ENCODE results near the gene IL10RB. TPM values are rescaled to one million over a fixed set of nuclear protein-coding genes. Genes with fewer than 3 reads are reported as not detected.

The IL10RB gene
- total RNA-seq, 4 donors from 2014 or later, result 13.1 to 23.7 (median 20.5) TPM

DNA sequence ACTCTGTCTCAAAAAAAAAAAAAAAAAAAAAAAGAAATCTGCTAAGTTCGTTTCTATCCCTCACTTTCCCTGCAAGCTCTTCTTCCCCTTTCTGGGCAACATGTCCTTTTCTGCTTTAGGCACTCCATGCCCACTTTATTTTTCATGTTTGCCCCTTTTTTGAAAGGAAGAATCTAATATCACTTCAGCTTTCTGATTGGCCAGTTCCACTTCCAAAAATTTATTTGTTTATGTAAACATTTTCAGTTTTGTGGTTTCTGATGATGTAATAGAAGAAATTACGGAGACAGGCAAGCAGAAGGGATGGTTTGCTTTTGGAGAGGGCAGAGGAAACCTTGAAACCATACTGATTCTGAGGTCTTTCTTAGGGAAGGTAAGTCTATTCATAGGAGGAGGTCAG lies 73.8 kb downstream of the IL10RB start:
- Histone ChIP-seq H3K27me3 (no peaks in the 10 kb centered on the region), H3K4me3 (no peak overlapping the region), H3K4me1 (peaks cover 0 to 15% (median 0%) of the 10 kb centered on the region in 3 donors), H3K27ac (no peak overlapping the region), H3K36me3 (peaks cover 0 to 57% of the 10 kb centered on the region in 2 donors), H3K9me3 (no peaks in the 10 kb centered on the region)
- no peak for TF ChIP-seq EP300 (IDR thresholded peaks at IDR 0.05)
- ATAC-seq, result no peak
- 40 to 42% methylated on average over 1 to 2 of the region's 2 CpGs for WGBS, 2 donors (ENCODE audit: low coverage in 1 of 2)

DNA sequence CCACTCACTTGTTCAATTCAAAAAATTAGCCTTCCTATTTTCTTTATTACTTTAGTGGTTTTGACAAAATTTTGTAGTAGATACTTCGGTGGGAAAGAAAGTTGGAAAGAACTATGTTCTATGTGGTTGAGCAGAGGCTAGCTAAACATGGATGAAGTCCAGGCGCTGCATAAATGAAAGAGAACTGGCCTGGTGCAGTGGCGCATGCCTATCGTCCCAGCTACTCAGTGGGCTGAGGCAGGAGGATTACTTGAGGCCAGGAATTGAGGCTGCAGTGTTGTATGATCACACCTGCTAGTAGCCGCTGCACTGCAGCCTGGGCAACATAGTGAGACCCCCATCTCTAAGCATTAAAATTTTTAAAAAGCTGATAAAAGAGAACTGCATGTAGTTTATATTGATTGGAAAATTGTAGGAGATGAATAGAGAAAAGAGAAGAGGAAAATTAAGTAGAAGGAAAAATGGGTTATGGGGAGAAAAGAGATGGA lies 79.6 kb downstream of the IL10RB start:
- WGBS, 2 donors (ENCODE audit: low coverage in 1 of 2), result 84 to 94% methylated on average over 3 to 5 of the region's 5 CpGs
- ATAC-seq, result no peak
- Histone ChIP-seq H3K4me3 (no peak overlapping the region), H3K36me3 (peaks cover 0 to 91% of the 10 kb centered on the region in 2 donors), H3K27me3 (no peaks in the 10 kb centered on the region), H3K9me3 (no peaks in the 10 kb centered on the region), H3K27ac (no peak overlapping the region), H3K4me1 (no peaks in the 10 kb centered on the region)
- TF ChIP-seq EP300 (IDR thresholded peaks at IDR 0.05), result no peak
- TF ChIP-seq, protein P1, sequence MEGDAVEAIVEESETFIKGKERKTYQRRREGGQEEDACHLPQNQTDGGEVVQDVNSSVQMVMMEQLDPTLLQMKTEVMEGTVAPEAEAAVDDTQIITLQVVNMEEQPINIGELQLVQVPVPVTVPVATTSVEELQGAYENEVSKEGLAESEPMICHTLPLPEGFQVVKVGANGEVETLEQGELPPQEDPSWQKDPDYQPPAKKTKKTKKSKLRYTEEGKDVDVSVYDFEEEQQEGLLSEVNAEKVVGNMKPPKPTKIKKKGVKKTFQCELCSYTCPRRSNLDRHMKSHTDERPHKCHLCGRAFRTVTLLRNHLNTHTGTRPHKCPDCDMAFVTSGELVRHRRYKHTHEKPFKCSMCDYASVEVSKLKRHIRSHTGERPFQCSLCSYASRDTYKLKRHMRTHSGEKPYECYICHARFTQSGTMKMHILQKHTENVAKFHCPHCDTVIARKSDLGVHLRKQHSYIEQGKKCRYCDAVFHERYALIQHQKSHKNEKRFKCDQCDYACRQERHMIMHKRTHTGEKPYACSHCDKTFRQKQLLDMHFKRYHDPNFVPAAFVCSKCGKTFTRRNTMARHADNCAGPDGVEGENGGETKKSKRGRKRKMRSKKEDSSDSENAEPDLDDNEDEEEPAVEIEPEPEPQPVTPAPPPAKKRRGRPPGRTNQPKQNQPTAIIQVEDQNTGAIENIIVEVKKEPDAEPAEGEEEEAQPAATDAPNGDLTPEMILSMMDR (IDR thresholded peaks at IDR 0.05), result no peak
- no peak for TF ChIP-seq POLR2AphosphoS5 (IDR thresholded peaks at IDR 0.05)
- no peak for TF ChIP-seq POLR2A (IDR thresholded peaks at IDR 0.05)

Other genes with a start within 250 kb of the IL10RB start
- gene OLIG2, start 240.4 kb upstream of the IL10RB start, total RNA-seq, result not detected
- gene OLIG1, start 196.2 kb upstream of the IL10RB start, total RNA-seq, result not detected
- 10 to 100 TPM; 12.0 to 19.1 (median 14.7) TPM for gene IFNAR2, start 36.4 kb upstream of the IL10RB start, total RNA-seq
- 10 to 100 TPM; 28.9 to 44.1 (median 31.9) TPM for gene IFNAR1, start 58.6 kb downstream of the IL10RB start, total RNA-seq
- gene IFNGR2, start 137.0 kb downstream of the IL10RB start, total RNA-seq, result 10 to 100 TPM; 19.6 to 53.7 (median 41.1) TPM
- 100 to 1,000 TPM in 1 of 4 donors, 10 to 100 TPM in 3; 56.4 to 175 (median 90.0) TPM for gene TMEM50B, start 213.6 kb downstream of the IL10RB start, total RNA-seq
- gene DNAJC28, start 225.3 kb downstream of the IL10RB start, total RNA-seq, result 1 to 10 TPM in 3 of 4 donors, under 1 TPM in 1; 0.67 to 4.1 (median 2.7) TPM